Neural cell (in vitro differentiated cells): Measurements from ENCODE around the gene ROR1. TPM values are rescaled to one million over a fixed set of nuclear protein-coding genes. Genes with fewer than 3 reads are reported as not detected.

Experiments
- H2AFZ ChIP-seq: fragments of 200-600, 300-800 bp; sonication (generic), shearing (Covaris generic); 2 replicates; pipeline ENCODE4 v1.6.0; 2014; ENCODE audit warnings: low read depth, mild to moderate bottlenecking, antibody characterized with exemption, low read length, moderate library complexity
- H3F3A ChIP-seq: fragments of 200-600 bp; shearing (Covaris generic); 2 replicates; pipeline ENCODE4 v1.6.1; 2016; ENCODE audit warnings: mild to moderate bottlenecking, moderate library complexity, mixed read lengths, antibody characterized with exemption, low read length; ENCODE audit not compliant: insufficient read depth, poor library complexity, severe bottlenecking
- H3K27ac ChIP-seq: fragments of 200-600, 300-800 bp; sonication (generic), shearing (Covaris generic); 2 replicates; pipeline ENCODE4 v1.5.1; 2014; ENCODE audit warnings: mild to moderate bottlenecking, low read length, moderate library complexity
- H3K27me3 ChIP-seq: fragments of 300-800, 200-600 bp; sonication (generic), shearing (Covaris generic); 2 replicates; pipeline ENCODE4 v1.6.0; 2014; ENCODE audit warnings: mild to moderate bottlenecking, low read depth, low read length, moderate library complexity; ENCODE audit not compliant: insufficient read depth
- H3K36me3 ChIP-seq: fragments of 300-800, 200-600 bp; sonication (generic), shearing (Covaris generic); 2 replicates; pipeline ENCODE4 v1.5.1; 2014; ENCODE audit warnings: mild to moderate bottlenecking, antibody characterized with exemption, low read length, moderate library complexity; ENCODE audit not compliant: insufficient read depth
- H3K4me2 ChIP-seq: fragments of 300-800, 200-600 bp; sonication (generic), shearing (Covaris generic); 2 replicates; pipeline ENCODE4 v1.6.0; 2014; ENCODE audit warnings: mild to moderate bottlenecking, low read length
- H3K4me3 ChIP-seq: fragments of 300-800, 200-600 bp; sonication (generic), shearing (Covaris generic); 2 replicates; pipeline ENCODE4 v1.5.1; 2014; ENCODE audit warnings: mild to moderate bottlenecking, low read length, moderate library complexity
- H3K79me2 ChIP-seq: fragments of 200-600 bp; shearing (Covaris generic); replicated peaks from 2 replicates; pipeline ENCODE4 v1.6.0; 2014; ENCODE audit warnings: mild to moderate bottlenecking, low read length, moderate library complexity; ENCODE audit not compliant: insufficient read depth
- H3K9ac ChIP-seq: fragments of 300-800, 200-600 bp; sonication (generic), shearing (Covaris generic); 2 replicates; pipeline ENCODE4 v1.6.1; 2016; ENCODE audit warnings: mild to moderate bottlenecking, low read length, mixed read lengths
- H3K9me2 ChIP-seq: fragments of 200-600 bp; shearing (Covaris generic); 2 replicates; pipeline ENCODE4 v1.6.1; 2016; ENCODE audit warnings: mild to moderate bottlenecking, low read length, mixed read lengths; ENCODE audit not compliant: insufficient read depth
- H3K9me3 ChIP-seq: fragments of 200-600, 300-800 bp; sonication (generic), shearing (Covaris generic); 2 replicates; pipeline ENCODE4 v1.6.1; 2016; ENCODE audit warnings: mild to moderate bottlenecking, mixed run types, low read length, moderate library complexity, mixed read lengths
- H4K20me1 ChIP-seq: fragments of 200-600 bp; shearing (Covaris generic); 2 replicates; pipeline ENCODE4 v1.6.1; 2016; ENCODE audit warnings: mild to moderate bottlenecking, mixed run types; ENCODE audit not compliant: insufficient read depth
- CTCF ChIP-seq: fragments of 450-650 bp; IDR thresholded peaks from 2 replicates; pipeline ENCODE4 v1.5.1; 2014; ENCODE audit warnings: antibody characterized with exemption, mild to moderate bottlenecking, moderate library complexity; ENCODE audit not compliant: poor library complexity, severe bottlenecking
- EP300 ChIP-seq: fragments of 450-650 bp; conservative IDR thresholded peaks from 2 replicates; pipeline ENCODE4 v1.6.1; 2014; ENCODE audit warnings: antibody characterized with exemption, mild to moderate bottlenecking, moderate library complexity; ENCODE audit not compliant: poor library complexity, severe bottlenecking
- EZH2 ChIP-seq: fragments of 200-600, 300-800 bp; shearing (Covaris generic), sonication (generic); IDR thresholded peaks from 2 replicates; pipeline ENCODE4 v1.6.1; 2014; ENCODE audit warnings: antibody characterized with exemption, low read length, borderline replicate concordance, mild to moderate bottlenecking; ENCODE audit not compliant: insufficient read depth, poor library complexity, severe bottlenecking
- MXI1 ChIP-seq: fragments of 450-650 bp; conservative IDR thresholded peaks from 2 replicates; pipeline ENCODE4 v1.6.1; 2014; ENCODE audit warnings: antibody characterized with exemption, mild to moderate bottlenecking; ENCODE audit not compliant: poor library complexity, severe bottlenecking
- POLR2AphosphoS5 ChIP-seq: IDR thresholded peaks from 2 replicates; pipeline ENCODE4 v1.6.1; 2012
- RAD21 ChIP-seq: fragments of 450-650 bp; conservative IDR thresholded peaks from 2 replicates; pipeline ENCODE4 v1.6.1; 2014; ENCODE audit warnings: antibody characterized with exemption, mild to moderate bottlenecking, moderate library complexity
- REST ChIP-seq: IDR thresholded peaks from 2 replicates; pipeline ENCODE4 v1.6.1; 2012; ENCODE audit warnings: borderline replicate concordance
- SMC3 ChIP-seq: fragments of 450-650 bp; conservative IDR thresholded peaks from 2 replicates; pipeline ENCODE4 v1.6.1; 2014; ENCODE audit warnings: antibody characterized with exemption, mild to moderate bottlenecking, moderate library complexity; ENCODE audit not compliant: poor library complexity
- TAF1 ChIP-seq: IDR thresholded peaks from 2 replicates; pipeline ENCODE4 v1.6.1; 2012; ENCODE audit warnings: low read depth
- polyA plus RNA-seq: library from polyadenylated mRNA; depleted of rRNA; stranded (reverse); fragments of >200 nt; gene quantifications from 2 replicates; pipeline ENCODE4 v1.2.3, GENCODE V29; 2014

The ROR1 gene
- polyA plus RNA-seq, 1 donor from 2014 or later: 0.27 TPM

- Histone ChIP-seq H3K27me3 (no peaks in the 10 kb centered on the region), H3K79me2 (no peaks in the 10 kb centered on the region), H3K27ac (no peak overlapping the region), H3K9me3 (no peaks in the 10 kb centered on the region), H3F3A (no peaks in the 10 kb centered on the region), H3K4me2 (no peak overlapping the region), H2AFZ (no peak overlapping the region), H3K36me3 (no peaks in the 10 kb centered on the region), H3K9ac (no peak overlapping the region), H3K9me2 (no peaks in the 10 kb centered on the region), H4K20me1 (no peaks in the 10 kb centered on the region), H3K4me3 (no peak overlapping the region)
- TF ChIP-seq SMC3 (no peak), RAD21 (no peak), POLR2AphosphoS5 (no peak), CTCF (no peak), EZH2 (no peak), MXI1 (no peak), TAF1 (no peak), EP300 (no peak), REST (no peak)
These were observed 31.1 kb downstream of the ROR1 start for GRCh38 chr1:63804829-63805484.

GRCh38 chr1:63807046-63807445, 33.2 kb downstream of the ROR1 start:
- no peaks in the 10 kb centered on the region for H3K79me2 ChIP-seq
- H3K4me3 ChIP-seq: no peak overlapping the region
- no peaks in the 10 kb centered on the region for H3K9me3 ChIP-seq
- no peaks in the 10 kb centered on the region for H3K9me2 ChIP-seq
- no peak overlapping the region for H3K4me2 ChIP-seq
- H2AFZ ChIP-seq: no peak overlapping the region
- H3K9ac ChIP-seq: no peak overlapping the region
- H4K20me1 ChIP-seq: no peaks in the 10 kb centered on the region
- no peaks in the 10 kb centered on the region for H3K36me3 ChIP-seq
- no peak overlapping the region for H3K27ac ChIP-seq
- TF ChIP-seq EZH2 (no peak), REST (no peak), TAF1 (no peak), SMC3 (no peak), MXI1 (no peak), RAD21 (no peak), POLR2AphosphoS5 (no peak), CTCF (no peak), EP300 (no peak)
- H3F3A ChIP-seq: no peaks in the 10 kb centered on the region
- no peaks in the 10 kb centered on the region for H3K27me3 ChIP-seq
